Lung (tissue), 12 donors: ENCODE data around the gene CDKN2B-AS1. TPM values are rescaled to one million over a fixed set of nuclear protein-coding genes. Genes with fewer than 3 reads are reported as not detected.

Experiments used
- ATAC-seq: fragments of 200-7000 bp; cut with Tn5 transposase; one replicate; pipeline ENCODE4 v1.9.1; 2020; ENCODE audit warnings: moderate number of reproducible peaks; ENCODE audit not compliant: insufficient read depth, low FRiP score
- DNase-seq, 3 donors: peaks; one replicate each; pipeline ENCODE4 v3.0.0-alpha.2; 2013 to 2017
- H3K27ac ChIP-seq, 2 donors: one replicate each; pipeline ENCODE4 v1.5.1; 2013; ENCODE audit warnings: mild to moderate bottlenecking in 2 of 2, moderate library complexity in 2 of 2, control low read depth in 1 of 2, inconsistent platforms in 1 of 2, low read depth in 1 of 2, low read length in 1 of 2
- H3K27me3 ChIP-seq, 3 donors: one replicate each; pipeline ENCODE4 v1.5.1; 2013; ENCODE audit warnings: low read length in 2 of 3; ENCODE audit not compliant: control insufficient read depth in 3 of 3, insufficient read depth in 3 of 3
- H3K36me3 ChIP-seq, 4 donors: one replicate each; pipeline ENCODE4 v1.5.1; 2013; ENCODE audit warnings: low read length in 4 of 4, mild to moderate bottlenecking in 1 of 4, moderate library complexity in 1 of 4; ENCODE audit not compliant: control insufficient read depth in 4 of 4, insufficient read depth in 4 of 4
- H3K4me1 ChIP-seq, 5 donors: one replicate each; pipeline ENCODE4 v1.5.1; 2013; ENCODE audit warnings: low read length in 5 of 5, mild to moderate bottlenecking in 2 of 5, moderate library complexity in 1 of 5; ENCODE audit not compliant: control insufficient read depth in 5 of 5, insufficient read depth in 5 of 5
- H3K4me3 ChIP-seq: one replicate; pipeline ENCODE4 v1.5.1; 2013; ENCODE audit warnings: mild to moderate bottlenecking, control low read depth, moderate library complexity
- H3K9ac ChIP-seq, 2 donors: one replicate each; pipeline ENCODE4 v1.5.1; 2013; ENCODE audit warnings: low read length in 2 of 2, control low read depth in 1 of 2; ENCODE audit not compliant: insufficient read depth in 1 of 2
- H3K9me3 ChIP-seq, 4 donors: one replicate each; pipeline ENCODE4 v1.5.1; 2013; ENCODE audit warnings: low read length in 3 of 4, mild to moderate bottlenecking in 1 of 4, moderate library complexity in 1 of 4; ENCODE audit not compliant: control insufficient read depth in 4 of 4, insufficient read depth in 3 of 4
- CTCF ChIP-seq: IDR thresholded peaks from 2 replicates; pipeline ENCODE4 v1.5.1; 2012; ENCODE audit warnings: mild to moderate bottlenecking; ENCODE audit errors: control extremely low read depth, extremely low read depth
- WGBS, 2 donors: extraction: QIAGEN DNeasy Blood & Tissue Kit; methylation state at CpG; one replicate each; pipeline ENCODE4 v1.1.7; 2013; 5-methylcytosine and 5-hydroxymethylcytosine counted together
- polyA plus RNA-seq, 2 donors: library from polyadenylated mRNA; stranded (reverse); fragments of 200-250 nt; gene quantifications; one replicate each; pipeline ENCODE4 v1.2.1, GENCODE V29; 2013
- total RNA-seq, 2 donors: library from RNA; depleted of rRNA in 1 of 2; stranded (reverse); fragments of >200 nt in 1 of 2; gene quantifications; one replicate each; pipeline ENCODE4 v1.2.1, GENCODE V29; 2014 to 2021
- donor health status: control.
- donor health status: control.
- donor health status: Bipolar disorder and iron deficiency.
- donor health status: healthy.
- donor health status: DM: yes; HTN: yes; CAD: no.

Gene CDKN2B-AS1
- total and polyA plus RNA-seq, 4 donors: 0.32 to 1.2 (median 0.59) TPM

- WGBS, 2 donors: 52 to 62% methylated on average over 3 of the region's 3 CpGs
- Histone ChIP-seq H3K27ac (no peak overlapping the region), H3K4me1 (peaks cover 0 to 6% (median 0%) of the 10 kb centered on the region in 5 donors), H3K36me3 (no peaks in the 10 kb centered on the region), H3K27me3 (no peaks in the 10 kb centered on the region), H3K9me3 (no peaks in the 10 kb centered on the region), H3K9ac (no peak overlapping the region), H3K4me3 (no peak overlapping the region)
- ATAC-seq (no peak), DNase-seq (no peak)
- TF ChIP-seq CTCF: no peak
Measured at GRCh38 chr9:22043928-22044327, 49.3 kb downstream of the CDKN2B-AS1 start.

- H3K27ac ChIP-seq: no peak overlapping the region
- no peak for ATAC-seq
- H3K27me3 ChIP-seq: no peaks in the 10 kb centered on the region
- no peak for TF ChIP-seq CTCF
- H3K9ac ChIP-seq: no peak overlapping the region
- DNase-seq: no peak
- no peaks in the 10 kb centered on the region for H3K36me3 ChIP-seq
- H3K4me1 ChIP-seq: peaks cover 0 to 6% (median 0%) of the 10 kb centered on the region in 5 donors
- H3K9me3 ChIP-seq: no peaks in the 10 kb centered on the region
- no peak overlapping the region for H3K4me3 ChIP-seq
Measured at GRCh38 chr9:22044583-22044982, 50.0 kb downstream of the CDKN2B-AS1 start.

GRCh38 chr9:22045423-22045822 lies 50.8 kb downstream of the CDKN2B-AS1 start:
- DNase-seq (no peak), ATAC-seq (no peak)
- H3K27me3 ChIP-seq: no peaks in the 10 kb centered on the region
- no peak overlapping the region for H3K27ac ChIP-seq
- no peaks in the 10 kb centered on the region for H3K36me3 ChIP-seq
- no peak overlapping the region for H3K4me3 ChIP-seq
- H3K9me3 ChIP-seq: no peaks in the 10 kb centered on the region
- no peak overlapping the region for H3K9ac ChIP-seq
- TF ChIP-seq CTCF: no peak
- peaks cover 0 to 6% (median 0%) of the 10 kb centered on the region in 5 donors for H3K4me1 ChIP-seq

- TF ChIP-seq CTCF: no peak
- Histone ChIP-seq H3K27ac (no peak overlapping the region), H3K9ac (no peak overlapping the region), H3K36me3 (no peaks in the 10 kb centered on the region), H3K4me3 (no peak overlapping the region), H3K9me3 (no peaks in the 10 kb centered on the region), H3K4me1 (peaks cover 0 to 6% (median 0%) of the 10 kb centered on the region in 5 donors), H3K27me3 (no peaks in the 10 kb centered on the region)
- no peak for ATAC-seq
- 34 to 61% methylated on average over 1 of the region's 1 CpG for WGBS, 2 donors
- DNase-seq: no peak
Measured at GRCh38 chr9:22046243-22046885, 51.8 kb downstream of the CDKN2B-AS1 start.
